ENCODE results near the gene MSS51. TPM values are rescaled to one million over a fixed set of nuclear protein-coding genes. Genes with fewer than 3 reads are reported as not detected.

MSS51 gene
- total RNA-seq, 4 donors from 2014 or later: 0.88 to 2.5 (median 2.1) TPM

GRCh38 chr10:73439055-73439454, 5.7 kb upstream of the MSS51 start:
- 94 to 100% methylated on average over 1 of the region's 1 CpG for WGBS, 2 donors
- intact Hi-C loops (cut with DNase I): no loop called here
- Histone ChIP-seq H3K36me3 (peaks cover 0 to 58% (median 0%) of the 10 kb centered on the region in 3 donors), H3K4me3 (no peak overlapping the region), H3K4me1 (no peaks in the 10 kb centered on the region), H3K27ac (no peak overlapping the region), H3K9me3 (no peaks in the 10 kb centered on the region), H3K27me3 (no peaks in the 10 kb centered on the region)
- DNase-seq: no peak
- TF ChIP-seq CTCF (IDR thresholded peaks at IDR 0.05) (no peak), POLR2A (IDR thresholded peaks at IDR 0.05) (no peak)

- Histone ChIP-seq H3K27ac (no peak overlapping the region), H3K9me3 (no peaks in the 10 kb centered on the region), H3K4me3 (no peak overlapping the region), H3K4me1 (peaks cover 0 to 7% (median 0%) of the 10 kb centered on the region in 3 donors), H3K27me3 (no peaks in the 10 kb centered on the region), H3K36me3 (peaks cover 0 to 52% (median 0%) of the 10 kb centered on the region in 3 donors)
- no peak for TF ChIP-seq CTCF (IDR thresholded peaks at IDR 0.05)
- TF ChIP-seq POLR2A (IDR thresholded peaks at IDR 0.05): no peak
- no peak for DNase-seq
- WGBS, 2 donors: 32 to 43% methylated on average over 2 of the region's 2 CpGs
- intact Hi-C loops (cut with DNase I): no loop called here
Measured at GRCh38 chr10:73432646-73433537, 469 bp downstream of the MSS51 start.

GRCh38 chr10:73426318-73426717, 7.0 kb downstream of the MSS51 start:
- DNase-seq: no peak
- peaks cover 5 to 78% (median 15%) of the 10 kb centered on the region in 3 donors for H3K36me3 ChIP-seq
- no peak for TF ChIP-seq POLR2A (IDR thresholded peaks at IDR 0.05)
- TF ChIP-seq CTCF (IDR thresholded peaks at IDR 0.05): no peak
- no peak overlapping the region for H3K4me3 ChIP-seq
- peaks cover 0 to 17% (median 7%) of the 10 kb centered on the region in 3 donors for H3K4me1 ChIP-seq
- 96 to 100% methylated on average over 4 of the region's 4 CpGs for WGBS, 2 donors
- H3K27ac ChIP-seq: no peak overlapping the region
- no peaks in the 10 kb centered on the region for H3K9me3 ChIP-seq
- no peaks in the 10 kb centered on the region for H3K27me3 ChIP-seq
- intact Hi-C loops (cut with DNase I): no loop called here

- DNase-seq: no peak
- no peak for TF ChIP-seq POLR2A (IDR thresholded peaks at IDR 0.05)
- TF ChIP-seq CTCF (IDR thresholded peaks at IDR 0.05): no peak
- H3K4me1 ChIP-seq: peaks cover 0 to 19% (median 7%) of the 10 kb centered on the region in 3 donors
- H3K9me3 ChIP-seq: no peaks in the 10 kb centered on the region
- no peaks in the 10 kb centered on the region for H3K27me3 ChIP-seq
- peak overlapping the region in 2 of 4 donors; percentile 9 to 14 for H3K27ac ChIP-seq
- 46 to 62% methylated on average over 3 of the region's 3 CpGs for WGBS, 2 donors
- intact Hi-C loops (cut with DNase I): no loop called here
- peaks cover 5 to 72% (median 15%) of the 10 kb centered on the region in 3 donors for H3K36me3 ChIP-seq
- H3K4me3 ChIP-seq: no peak overlapping the region
Measured at GRCh38 chr10:73424478-73424877, 8.9 kb downstream of the MSS51 start.

DNA sequence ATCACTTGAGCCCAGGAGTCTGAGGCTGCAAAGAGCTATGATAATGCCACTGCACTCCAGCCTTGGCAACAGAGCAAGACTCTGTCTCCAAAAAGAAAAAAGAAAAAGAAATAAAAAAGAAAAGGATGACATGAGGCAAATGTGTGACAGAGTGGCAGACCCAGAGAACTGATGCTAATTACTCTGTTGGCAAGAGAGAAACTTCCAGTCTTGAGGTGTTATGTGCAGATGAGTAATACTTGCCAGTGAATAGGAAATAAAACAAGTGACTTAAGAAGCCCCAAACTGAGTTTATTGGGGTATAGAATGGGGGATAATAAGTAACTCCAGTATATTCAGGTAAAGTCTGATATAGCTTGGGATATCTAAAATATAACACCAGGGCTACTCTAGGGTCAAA, 10.1 kb downstream of the MSS51 start:
- Histone ChIP-seq H3K36me3 (peaks cover 5 to 61% (median 15%) of the 10 kb centered on the region in 3 donors), H3K4me1 (peaks cover 0 to 28% (median 11%) of the 10 kb centered on the region in 3 donors), H3K9me3 (no peaks in the 10 kb centered on the region), H3K4me3 (no peak overlapping the region), H3K27me3 (no peaks in the 10 kb centered on the region), H3K27ac (no peak overlapping the region)
- TF ChIP-seq POLR2A (IDR thresholded peaks at IDR 0.05): no peak
- no peak for TF ChIP-seq CTCF (IDR thresholded peaks at IDR 0.05)
- intact Hi-C loops (cut with DNase I): no loop called here
- DNase-seq: no peak

Data from esophagus squamous epithelium (tissue), 5 donors.